Hematopoietic multipotent progenitor cell treated with erythropoietin and hydrocortisone succinate and interleukin-3 and kit ligand, for 8 days (in vitro differentiated cells): ENCODE measurements around the gene CDKL5.

Source experiments
- DNase-seq: peaks from one replicate; pipeline ENCODE4 v3.0.0-alpha.2; 2015

The CDKL5 gene

DNA sequence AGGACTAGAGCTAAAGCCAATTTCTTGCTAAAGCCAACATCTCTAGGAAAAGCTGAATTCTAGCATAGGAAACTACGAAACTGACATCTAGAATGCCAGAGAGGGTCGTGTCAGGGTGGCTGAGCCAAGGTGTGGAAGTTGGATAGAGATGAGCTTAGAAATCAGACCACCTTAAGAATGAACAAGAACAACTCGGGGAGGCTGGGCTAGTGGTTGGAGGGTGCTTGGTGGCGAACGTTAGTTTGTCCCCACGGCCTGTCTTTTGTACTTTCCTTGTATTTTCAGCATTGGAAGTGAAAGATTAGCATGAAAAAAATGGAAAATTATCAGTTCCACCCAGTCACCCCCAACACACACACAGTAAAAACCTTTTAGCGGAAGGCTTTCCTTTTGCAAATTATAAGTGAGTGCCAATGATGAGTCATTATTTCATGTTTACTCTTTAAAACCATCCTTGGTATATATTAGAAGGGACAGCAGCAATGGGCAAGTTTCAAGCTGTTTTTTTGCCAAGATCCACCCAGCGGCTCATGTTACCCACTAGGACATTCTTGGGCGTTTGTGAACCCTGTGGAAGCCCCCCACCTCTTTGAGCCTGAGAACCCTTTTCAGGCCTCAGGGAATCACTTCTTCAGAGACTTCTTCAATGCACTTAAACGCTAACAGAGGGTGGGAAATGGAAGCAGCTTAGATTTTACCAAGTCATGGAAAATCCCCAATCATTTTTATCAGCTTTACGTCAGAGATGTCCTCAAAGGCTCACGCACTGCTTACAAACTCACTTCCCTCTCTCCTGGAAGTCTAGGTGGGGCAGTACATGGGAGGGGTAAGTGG is 277.2 kb downstream of the CDKL5 start:
- DNase-seq = no peak
